Spleen (tissue), 7 donors: Measurements from ENCODE around the gene SHLD1.

Experiments
- POLR2A ChIP-seq, 3 donors: fragments of 450-650 bp; IDR thresholded peaks; one replicate each; pipeline ENCODE4 v1.5.1; 2017; ENCODE audit warnings: antibody characterized with exemption in 3 of 3, mild to moderate bottlenecking in 1 of 3
- TF ChIP-seq, protein P1 (sequence below), 11 experiments: fragments of 200-600 bp in 7 of 11; fragments of 450-650 bp in 4 of 11; sonication (generic) in 4 of 11; IDR thresholded peaks in 8 of 11; conservative IDR thresholded peaks in 3 of 11; 1 replicate in 7 of 11; 2 replicates in 4 of 11; pipeline versions ENCODE4 v1.4.0 to v1.8.0; 2016 to 2021; ENCODE audit warnings: antibody characterized with exemption in 11 of 11, inconsistent platforms in 4 of 11, mild to moderate bottlenecking in 1 of 11
- donor health status: DM: no; HTN: no; CAD: no; lungs with moderate emphysema.
- donor health status: DM: no; HTN: no; CAD: no.
- donor health status: DM: no; HTN: no; CAD: no.

DNA sequence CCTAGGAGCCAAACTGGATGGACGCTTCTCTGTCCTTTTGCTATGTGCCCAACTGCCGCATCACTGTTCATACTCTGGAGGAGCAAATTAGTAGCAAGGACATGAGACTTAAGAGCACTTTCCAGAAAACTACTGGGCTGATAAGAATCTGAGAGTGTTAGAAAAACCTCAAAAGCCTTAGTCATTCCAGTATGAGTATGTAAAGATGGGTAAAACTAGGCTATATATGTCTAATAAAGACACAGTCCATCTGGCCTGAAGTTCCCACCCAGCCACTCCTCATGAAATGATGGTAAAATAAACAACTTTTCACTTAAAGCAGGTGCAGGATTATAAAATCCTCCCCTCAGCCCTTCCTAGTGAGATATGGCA, 30.6 kb downstream of the SHLD1 start:
- no peak for TF ChIP-seq POLR2A (IDR thresholded peaks at IDR 0.05)
- TF ChIP-seq, protein P1, sequence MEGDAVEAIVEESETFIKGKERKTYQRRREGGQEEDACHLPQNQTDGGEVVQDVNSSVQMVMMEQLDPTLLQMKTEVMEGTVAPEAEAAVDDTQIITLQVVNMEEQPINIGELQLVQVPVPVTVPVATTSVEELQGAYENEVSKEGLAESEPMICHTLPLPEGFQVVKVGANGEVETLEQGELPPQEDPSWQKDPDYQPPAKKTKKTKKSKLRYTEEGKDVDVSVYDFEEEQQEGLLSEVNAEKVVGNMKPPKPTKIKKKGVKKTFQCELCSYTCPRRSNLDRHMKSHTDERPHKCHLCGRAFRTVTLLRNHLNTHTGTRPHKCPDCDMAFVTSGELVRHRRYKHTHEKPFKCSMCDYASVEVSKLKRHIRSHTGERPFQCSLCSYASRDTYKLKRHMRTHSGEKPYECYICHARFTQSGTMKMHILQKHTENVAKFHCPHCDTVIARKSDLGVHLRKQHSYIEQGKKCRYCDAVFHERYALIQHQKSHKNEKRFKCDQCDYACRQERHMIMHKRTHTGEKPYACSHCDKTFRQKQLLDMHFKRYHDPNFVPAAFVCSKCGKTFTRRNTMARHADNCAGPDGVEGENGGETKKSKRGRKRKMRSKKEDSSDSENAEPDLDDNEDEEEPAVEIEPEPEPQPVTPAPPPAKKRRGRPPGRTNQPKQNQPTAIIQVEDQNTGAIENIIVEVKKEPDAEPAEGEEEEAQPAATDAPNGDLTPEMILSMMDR (IDR thresholded peaks at IDR 0.05 in 8 of 11, conservative IDR thresholded peaks at IDR 0.05 in 3 of 11), result no peak
